ENCODE measurements around the gene PRDM5.

PRDM5 gene

GRCh38 chr4:120915336-120915735 is 7.2 kb downstream of the PRDM5 start:
- DNase-seq (ENCODE audit: low spot score) (no peak), FAIRE-seq (no peak)

GRCh38 chr4:120903419-120903818 is 19.1 kb downstream of the PRDM5 start:
- FAIRE-seq (no peak), DNase-seq (ENCODE audit: low spot score) (no peak)

GRCh38 chr4:120902925-120903324 is 19.6 kb downstream of the PRDM5 start:
- DNase-seq (ENCODE audit: low spot score): no peak
- FAIRE-seq: no peak

- no peak for DNase-seq (ENCODE audit: low spot score)
- FAIRE-seq: no peak
Measured at GRCh38 chr4:120901731-120902130, 20.8 kb downstream of the PRDM5 start.

- FAIRE-seq (no peak), DNase-seq (ENCODE audit: low spot score) (no peak)
Measured at GRCh38 chr4:120897981-120898719, 24.4 kb downstream of the PRDM5 start.

- FAIRE-seq (no peak), DNase-seq (ENCODE audit: low spot score) (no peak)
Measured at GRCh38 chr4:120895554-120895953, 27.0 kb downstream of the PRDM5 start.

- FAIRE-seq: no peak
- no peak for DNase-seq (ENCODE audit: low spot score)
Measured at GRCh38 chr4:120893314-120893713, 29.2 kb downstream of the PRDM5 start.

GRCh38 chr4:120886191-120886590 is 36.3 kb downstream of the PRDM5 start:
- FAIRE-seq: no peak
- DNase-seq (ENCODE audit: low spot score): no peak

GRCh38 chr4:120881846-120882245 is 40.7 kb downstream of the PRDM5 start:
- DNase-seq (ENCODE audit: low spot score) (no peak), FAIRE-seq (no peak)

GRCh38 chr4:120881351-120881750 is 41.2 kb downstream of the PRDM5 start:
- no peak for FAIRE-seq
- no peak for DNase-seq (ENCODE audit: low spot score)

GRCh38 chr4:120877021-120877420 is 45.5 kb downstream of the PRDM5 start:
- FAIRE-seq (no peak), DNase-seq (ENCODE audit: low spot score) (no peak)

GRCh38 chr4:120874792-120875774 is 47.4 kb downstream of the PRDM5 start:
- FAIRE-seq (no peak), DNase-seq (ENCODE audit: low spot score) (no peak)

GRCh38 chr4:120873554-120873953 is 49.0 kb downstream of the PRDM5 start:
- FAIRE-seq (no peak), DNase-seq (ENCODE audit: low spot score) (no peak)

- DNase-seq (ENCODE audit: low spot score) (no peak), FAIRE-seq (no peak)
Measured at GRCh38 chr4:120871173-120871572, 51.4 kb downstream of the PRDM5 start.

GRCh38 chr4:120870279-120870673 is 52.2 kb downstream of the PRDM5 start:
- DNase-seq (ENCODE audit: low spot score) (peak; percentile 11), FAIRE-seq (no peak)

- FAIRE-seq: no peak
- no peak for DNase-seq (ENCODE audit: low spot score)
Measured at GRCh38 chr4:120869613-120870278, 52.8 kb downstream of the PRDM5 start.

GRCh38 chr4:120867506-120867905 is 55.0 kb downstream of the PRDM5 start:
- no peak for FAIRE-seq
- no peak for DNase-seq (ENCODE audit: low spot score)

- FAIRE-seq: no peak
Measured at GRCh38 chr4:120865985-120866384, 56.5 kb downstream of the PRDM5 start.

GRCh38 chr4:120864969-120865368 is 57.6 kb downstream of the PRDM5 start:
- DNase-seq (ENCODE audit: low spot score) (no peak), FAIRE-seq (no peak)

More at GRCh38 chr4:120865985-120866384, 56.5 kb downstream of the PRDM5 start:
- DNase-seq (ENCODE audit: low spot score): no peak

GRCh38 chr4:120862432-120862831 is 60.1 kb downstream of the PRDM5 start:
- FAIRE-seq (no peak), DNase-seq (ENCODE audit: low spot score) (no peak)

GRCh38 chr4:120861852-120862251 is 60.7 kb downstream of the PRDM5 start:
- no peak for DNase-seq (ENCODE audit: low spot score)
- FAIRE-seq: no peak

GRCh38 chr4:120858776-120859175 is 63.8 kb downstream of the PRDM5 start:
- DNase-seq (ENCODE audit: low spot score) (no peak), FAIRE-seq (no peak)

All from urothelium cell line (cell line).